Measurements from ENCODE around the gene KRT32. TPM values are rescaled to one million over a fixed set of nuclear protein-coding genes. Genes with fewer than 3 reads are reported as not detected.

KRT32 gene
- total RNA-seq, 1 experiment from 2014 or later: 0.42 TPM

DNA sequence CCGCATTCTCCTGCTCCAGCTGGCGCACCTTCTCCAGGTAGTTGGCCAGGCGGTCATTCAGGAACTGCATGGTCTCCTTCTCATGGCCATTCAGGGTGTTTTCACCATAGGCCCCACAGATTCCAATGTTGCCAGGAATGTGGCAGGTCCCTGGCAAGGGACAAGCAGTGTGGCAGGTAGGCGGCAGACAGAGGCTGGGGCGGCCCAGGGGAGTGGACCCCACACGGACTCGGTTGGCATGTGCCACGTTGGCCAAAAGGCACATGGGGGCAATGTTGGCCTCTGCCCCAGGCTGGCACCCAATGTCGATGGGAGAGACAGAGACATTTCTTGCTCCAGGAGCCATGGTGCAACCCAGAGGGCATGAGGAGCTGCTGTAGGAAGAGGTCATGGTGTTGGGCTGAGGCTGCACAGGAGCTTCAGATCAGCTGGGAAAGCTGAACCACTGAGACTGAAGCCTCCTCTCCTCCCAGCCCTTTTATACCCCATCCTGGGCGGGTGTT lies 26.6 kb downstream of the KRT32 start, which contains the start of gene KRT38 (continued):
- TF ChIP-seq CTCF (IDR thresholded peaks at IDR 0.05 in 2 of 3, conservative IDR thresholded peaks at IDR 0.05 in 1 of 3; ENCODE audit: borderline replicate concordance in 1 of 3, insufficient read depth in 1 of 3, low read depth in 2 of 3, low read length in 2 of 3): no peak

DNA sequence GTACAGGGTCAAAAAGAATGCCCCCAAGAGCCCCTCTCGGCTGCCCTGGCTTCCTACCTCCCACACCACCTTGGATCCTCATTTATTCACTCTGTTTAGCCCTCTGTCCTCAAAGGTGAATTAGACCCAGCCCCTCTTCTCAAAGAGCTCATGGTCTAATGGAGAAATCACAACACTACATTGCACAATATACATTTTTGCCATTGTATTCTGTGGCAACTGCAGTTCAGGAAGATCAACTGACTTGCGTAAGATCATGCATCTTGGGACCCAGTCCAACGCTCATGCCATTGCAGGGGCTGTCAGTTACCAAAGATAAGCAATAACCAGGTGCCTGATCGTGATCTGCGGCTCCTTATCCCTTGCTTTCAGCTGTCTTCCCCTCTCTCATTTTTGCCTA lies 27.8 kb downstream of the KRT32 start:
- Histone ChIP-seq H3K27ac (ENCODE audit: low read depth, low read length) (no peak overlapping the region), H3K27me3 (ENCODE audit: insufficient read depth, low read length) (no peaks in the 10 kb centered on the region), H2AFZ (ENCODE audit: low read depth, low read length, poor library complexity, severe bottlenecking) (no peak overlapping the region), H3K9me2 (ENCODE audit: insufficient read depth) (no peaks in the 10 kb centered on the region), H3K36me3 (ENCODE audit: control insufficient read depth in 1 of 2, insufficient read depth in 2 of 2, low read length in 2 of 2) (no peaks in the 10 kb centered on the region), H3K4me3 (replicated peaks in 1 of 2; ENCODE audit: low read depth in 1 of 2, low read length in 2 of 2) (no peak overlapping the region), H3K9ac (ENCODE audit: low read length) (no peak overlapping the region), H3K9me3 (ENCODE audit: control insufficient read depth in 1 of 2, insufficient read depth in 1 of 2, low read depth in 1 of 2, low read length in 2 of 2) (no peaks in the 10 kb centered on the region), H3K79me2 (ENCODE audit: insufficient read depth, low read length) (no peaks in the 10 kb centered on the region), H3K4me2 (ENCODE audit: low read length) (no peak overlapping the region), H3K4me1 (ENCODE audit: control insufficient read depth in 1 of 2, insufficient read depth in 2 of 2, low read length in 2 of 2) (no peaks in the 10 kb centered on the region), H4K20me1 (ENCODE audit: insufficient read depth) (no peaks in the 10 kb centered on the region)
- POLR2A ChIA-PET: no interaction called here
- no TSS peak for BruUV-seq (replicated peaks)
- CTCF ChIA-PET: interaction anchor here (1.0 kb wide), 1 partner anchor 22 kb away, joined by 4 read pairs; no protein-coding TSS in a partner anchor
- RAD21 ChIA-PET (ENCODE audit: low non-redundant PET in 1 of 2, low total read pairs in 2 of 2, uncharacterized antibody in 2 of 2, unreplicated experiment in 2 of 2): no interaction called here
- ATAC-seq (no peak), DNase-seq (ENCODE audit: low read depth, low spot score) (no peak)
- intact Hi-C loops (cut with micrococcal nuclease): no loop called here
- TF ChIP-seq CBX3 (IDR thresholded peaks at IDR 0.05; ENCODE audit: low read depth) (no peak), CEBPB (IDR thresholded peaks at IDR 0.05; ENCODE audit: low read depth) (no peak), MAX (IDR thresholded peaks at IDR 0.05) (no peak), POLR2A (IDR thresholded peaks at IDR 0.05; ENCODE audit: borderline replicate concordance, extremely low read depth, insufficient read depth, insufficient read length) (no peak), ATF3 (IDR thresholded peaks at IDR 0.05) (no peak), CTCF (IDR thresholded peaks at IDR 0.05 in 2 of 3, conservative IDR thresholded peaks at IDR 0.05 in 1 of 3; ENCODE audit: borderline replicate concordance in 1 of 3, insufficient read depth in 1 of 3, low read depth in 2 of 3, low read length in 2 of 3) (no peak)
